Mesenchymal stem cell (in vitro differentiated cells and primary cell): ENCODE measurements around the gene ATP10A.

Experiments
- DNase-seq: peaks from one replicate; pipeline ENCODE4 v3.0.0-alpha.2; 2013
- H2AFZ ChIP-seq: one replicate; pipeline ENCODE4 v1.6.1; 2013; ENCODE audit warnings: low read depth, mild to moderate bottlenecking, control low read depth, inconsistent platforms, low read length, moderate library complexity
- H2AK5ac ChIP-seq: 2 replicates; pipeline ENCODE4 v1.6.1; 2013; ENCODE audit warnings: low read length, moderate library complexity, mild to moderate bottlenecking, inconsistent platforms; ENCODE audit not compliant: severe bottlenecking
- H2BK120ac ChIP-seq: one replicate; pipeline ENCODE4 v1.6.1; 2013; ENCODE audit warnings: low read depth, mild to moderate bottlenecking, inconsistent platforms, low read length, moderate library complexity
- H2BK12ac ChIP-seq, 2 experiments: one replicate each; pipeline ENCODE4 v1.6.1; 2013; ENCODE audit warnings: inconsistent platforms in 2 of 2, low read length in 2 of 2, mild to moderate bottlenecking in 2 of 2, moderate library complexity in 2 of 2, control low read depth in 1 of 2
- H2BK15ac ChIP-seq: one replicate; pipeline ENCODE4 v1.6.1; 2013; ENCODE audit warnings: mild to moderate bottlenecking, low read depth, inconsistent platforms; ENCODE audit not compliant: poor library complexity, severe bottlenecking
- H2BK5ac ChIP-seq: 2 replicates; pipeline ENCODE4 v1.6.1; 2013; ENCODE audit warnings: low read depth, mild to moderate bottlenecking, low read length, control low read depth, inconsistent platforms; ENCODE audit not compliant: poor library complexity, severe bottlenecking
- H3K14ac ChIP-seq, 2 experiments: one replicate each; pipeline ENCODE4 v1.6.1; 2013; ENCODE audit warnings: inconsistent platforms in 2 of 2, low read length in 2 of 2, control low read depth in 1 of 2, mild to moderate bottlenecking in 1 of 2, moderate library complexity in 1 of 2
- H3K18ac ChIP-seq, 2 experiments: one replicate each; pipeline ENCODE4 v1.6.1; 2013; ENCODE audit warnings: inconsistent platforms in 2 of 2, low read length in 2 of 2, control low read depth in 1 of 2, low read depth in 1 of 2, mild to moderate bottlenecking in 1 of 2
- H3K23ac ChIP-seq, 2 experiments: one replicate each; pipeline ENCODE4 v1.6.1; 2013; ENCODE audit warnings: inconsistent platforms in 2 of 2, low read length in 2 of 2, mild to moderate bottlenecking in 2 of 2, moderate library complexity in 2 of 2, control low read depth in 1 of 2
- H3K27ac ChIP-seq: 2 replicates; pipeline ENCODE4 v1.5.1; 2013; ENCODE audit warnings: mild to moderate bottlenecking, moderate library complexity, low read length, control low read depth, inconsistent platforms; ENCODE audit not compliant: poor library complexity, severe bottlenecking
- H3K27me3 ChIP-seq, 2 experiments: 2 replicates each; pipeline versions ENCODE4 v1.6.1 to v1.7.0; 2013; ENCODE audit warnings: low read length in 2 of 2, mild to moderate bottlenecking in 2 of 2, moderate library complexity in 2 of 2, control low read depth in 1 of 2, inconsistent platforms in 1 of 2; ENCODE audit not compliant: control insufficient read depth in 1 of 2, insufficient read depth in 1 of 2
- H3K36me3 ChIP-seq, 2 experiments: 2 replicates each; pipeline versions ENCODE4 v1.6.1 to v1.7.0; 2013; ENCODE audit warnings: low read length in 2 of 2, control low read depth in 1 of 2, inconsistent platforms in 1 of 2, low read depth in 1 of 2, mild to moderate bottlenecking in 1 of 2; ENCODE audit not compliant: insufficient read depth in 2 of 2, control insufficient read depth in 1 of 2
- H3K4ac ChIP-seq, 2 experiments: one replicate each; pipeline ENCODE4 v1.6.1; 2013; ENCODE audit warnings: inconsistent platforms in 2 of 2, low read length in 2 of 2, mild to moderate bottlenecking in 2 of 2, moderate library complexity in 2 of 2, control low read depth in 1 of 2, low read depth in 1 of 2
- H3K4me1 ChIP-seq: 2 replicates; pipeline ENCODE4 v1.6.1; 2013; ENCODE audit warnings: low read depth, low read length, control low read depth; ENCODE audit not compliant: control insufficient read depth, insufficient read depth
- H3K4me2 ChIP-seq: 2 replicates; pipeline ENCODE4 v1.6.1; 2013; ENCODE audit warnings: low read length, mild to moderate bottlenecking, inconsistent platforms; ENCODE audit not compliant: poor library complexity, severe bottlenecking
- H3K4me3 ChIP-seq, 2 experiments: 2 replicates each; pipeline versions ENCODE4 v1.5.1 to v1.7.0; 2013; ENCODE audit warnings: low read length in 2 of 2, mild to moderate bottlenecking in 2 of 2, control low read depth in 1 of 2, low read depth in 1 of 2; ENCODE audit not compliant: insufficient read depth in 1 of 2
- H3K79me1 ChIP-seq: replicated peaks from 2 replicates; pipeline ENCODE4 v1.6.1; 2013; ENCODE audit warnings: mild to moderate bottlenecking, control low read depth, low read length, inconsistent platforms; ENCODE audit not compliant: poor library complexity, severe bottlenecking
- H3K9ac ChIP-seq: 2 replicates; pipeline ENCODE4 v1.7.0; 2013; ENCODE audit warnings: mild to moderate bottlenecking, low read length, moderate library complexity
- H3K9me3 ChIP-seq: 2 replicates; pipeline ENCODE4 v1.7.0; 2013; ENCODE audit warnings: mild to moderate bottlenecking, low read length; ENCODE audit not compliant: control insufficient read depth
- H4K8ac ChIP-seq: one replicate; pipeline ENCODE4 v1.6.1; 2013; ENCODE audit warnings: inconsistent platforms, mild to moderate bottlenecking, low read length, moderate library complexity
- H4K91ac ChIP-seq: one replicate; pipeline ENCODE4 v1.6.1; 2013; ENCODE audit warnings: mild to moderate bottlenecking, low read length, inconsistent platforms
- WGBS: methylation state at CpG from one replicate; pipeline ENCODE4 v1.1.7; 2013; ENCODE audit warnings: mixed read lengths; 5-methylcytosine and 5-hydroxymethylcytosine counted together

ATP10A gene

GRCh38 chr15:25687276-25687675, 175.9 kb downstream of the ATP10A start:
- Histone ChIP-seq H2AFZ (no peak overlapping the region), H3K4me2 (no peak overlapping the region), H3K27ac (no peak overlapping the region), H3K18ac (no peak overlapping the region), H3K9ac (no peak overlapping the region), H3K4me1 (peaks cover 27% of the 10 kb centered on the region), H2BK120ac (no peak overlapping the region), H3K4ac (no peak overlapping the region), H2BK15ac (no peak overlapping the region), H3K36me3 (peaks cover 0 to 30% of the 10 kb centered on the region in 2 experiments), H3K9me3 (no peaks in the 10 kb centered on the region), H3K14ac (no peak overlapping the region), H4K8ac (no peak overlapping the region), H3K79me1 (peaks cover 7% of the 10 kb centered on the region), H2AK5ac (no peak overlapping the region), H4K91ac (no peak overlapping the region), H3K27me3 (no peaks in the 10 kb centered on the region), H3K4me3 (no peak overlapping the region), H3K23ac (no peak overlapping the region), H2BK12ac (no peak overlapping the region), H2BK5ac (no peak overlapping the region)
- 77% methylated on average over 5 of the region's 5 CpGs for WGBS
- DNase-seq, result no peak

- H3K4ac ChIP-seq, result no peak overlapping the region
- no peak overlapping the region for H4K91ac ChIP-seq
- no peak overlapping the region for H3K4me2 ChIP-seq
- WGBS, result 67% methylated on average over 4 of the region's 6 CpGs
- no peak for DNase-seq
- no peak overlapping the region for H4K8ac ChIP-seq
- H3K14ac ChIP-seq, result no peak overlapping the region
- no peak overlapping the region for H2BK15ac ChIP-seq
- H3K18ac ChIP-seq, result no peak overlapping the region
- H3K4me1 ChIP-seq, result peaks cover 26% of the 10 kb centered on the region
- H2BK12ac ChIP-seq, result no peak overlapping the region
- H3K36me3 ChIP-seq, result peaks cover 0 to 31% of the 10 kb centered on the region in 2 experiments
- no peak overlapping the region for H2AK5ac ChIP-seq
- no peaks in the 10 kb centered on the region for H3K9me3 ChIP-seq
- no peak overlapping the region for H2BK5ac ChIP-seq
- no peak overlapping the region for H2AFZ ChIP-seq
- H3K23ac ChIP-seq, result no peak overlapping the region
- H3K27ac ChIP-seq, result no peak overlapping the region
- no peak overlapping the region for H3K9ac ChIP-seq
- peaks cover 7% of the 10 kb centered on the region for H3K79me1 ChIP-seq
- no peak overlapping the region for H3K4me3 ChIP-seq
- H3K27me3 ChIP-seq, result no peaks in the 10 kb centered on the region
- no peak overlapping the region for H2BK120ac ChIP-seq
Observed at GRCh38 chr15:25686780-25687179, 176.3 kb downstream of the ATP10A start.

- Histone ChIP-seq H3K4me3 (peak overlapping the region in 1 of 2 experiments; percentile 0), H3K27me3 (no peaks in the 10 kb centered on the region), H3K4ac (no peak overlapping the region), H3K79me1 (peaks cover 7% of the 10 kb centered on the region), H3K9ac (peak overlapping the region; percentile 46), H2BK5ac (no peak overlapping the region), H2BK15ac (no peak overlapping the region), H3K4me2 (no peak overlapping the region), H3K14ac (no peak overlapping the region), H3K18ac (no peak overlapping the region), H3K36me3 (peaks cover 0 to 41% of the 10 kb centered on the region in 2 experiments), H2AK5ac (peak overlapping the region; percentile 3), H3K9me3 (no peaks in the 10 kb centered on the region), H4K91ac (no peak overlapping the region), H2BK120ac (no peak overlapping the region), H3K27ac (peak overlapping the region; percentile 14), H2BK12ac (no peak overlapping the region), H4K8ac (no peak overlapping the region), H2AFZ (no peak overlapping the region), H3K23ac (no peak overlapping the region), H3K4me1 (peaks cover 19% of the 10 kb centered on the region)
- 63% methylated on average over 11 of the region's 13 CpGs for WGBS
- no peak for DNase-seq
Observed at GRCh38 chr15:25684521-25685431, 178.4 kb downstream of the ATP10A start.

GRCh38 chr15:25683911-25684310, 179.2 kb downstream of the ATP10A start:
- Histone ChIP-seq H3K14ac (no peak overlapping the region), H4K8ac (no peak overlapping the region), H3K4ac (no peak overlapping the region), H3K23ac (no peak overlapping the region), H3K4me3 (peak overlapping the region in 1 of 2 experiments; percentile 0), H3K9ac (no peak overlapping the region), H2BK5ac (no peak overlapping the region), H2AFZ (no peak overlapping the region), H3K36me3 (peaks cover 0 to 41% of the 10 kb centered on the region in 2 experiments), H3K79me1 (peaks cover 5% of the 10 kb centered on the region), H4K91ac (no peak overlapping the region), H3K4me2 (no peak overlapping the region), H3K18ac (no peak overlapping the region), H3K9me3 (no peaks in the 10 kb centered on the region), H2BK12ac (no peak overlapping the region), H3K4me1 (peaks cover 16% of the 10 kb centered on the region), H2BK120ac (no peak overlapping the region), H3K27me3 (no peaks in the 10 kb centered on the region), H3K27ac (no peak overlapping the region), H2AK5ac (no peak overlapping the region), H2BK15ac (no peak overlapping the region)
- WGBS, result 88% methylated on average over 3 of the region's 3 CpGs
- no peak for DNase-seq
